Mononuclear cell (primary cell): ENCODE data around the gene EPHA8. TPM values are rescaled to one million over a fixed set of nuclear protein-coding genes. Genes with fewer than 3 reads are reported as not detected.

Source experiments
- H3K27me3 ChIP-seq: 2 replicates; pipeline ENCODE4 v1.6.0; 2011; ENCODE audit warnings: low read length, control low read depth; ENCODE audit not compliant: insufficient read depth
- H3K4me1 ChIP-seq: 2 replicates; pipeline ENCODE4 v1.5.1; 2011; ENCODE audit warnings: mild to moderate bottlenecking, low read length, control low read depth; ENCODE audit not compliant: insufficient read depth
- H3K4me3 ChIP-seq: 2 replicates; pipeline ENCODE4 v1.5.1; 2011; ENCODE audit warnings: mild to moderate bottlenecking, low read length, moderate library complexity
- H3K9me3 ChIP-seq: 2 replicates; pipeline ENCODE4 v1.5.1; 2011; ENCODE audit warnings: low read depth, mild to moderate bottlenecking, control low read depth, low read length
- total RNA-seq: library from RNA; depleted of rRNA; stranded (reverse); fragments of >200 nt; gene quantifications from one replicate; pipeline ENCODE4 v1.2.3, GENCODE V29; 2012

The EPHA8 gene
- total RNA-seq, 1 donor, result not detected

DNA sequence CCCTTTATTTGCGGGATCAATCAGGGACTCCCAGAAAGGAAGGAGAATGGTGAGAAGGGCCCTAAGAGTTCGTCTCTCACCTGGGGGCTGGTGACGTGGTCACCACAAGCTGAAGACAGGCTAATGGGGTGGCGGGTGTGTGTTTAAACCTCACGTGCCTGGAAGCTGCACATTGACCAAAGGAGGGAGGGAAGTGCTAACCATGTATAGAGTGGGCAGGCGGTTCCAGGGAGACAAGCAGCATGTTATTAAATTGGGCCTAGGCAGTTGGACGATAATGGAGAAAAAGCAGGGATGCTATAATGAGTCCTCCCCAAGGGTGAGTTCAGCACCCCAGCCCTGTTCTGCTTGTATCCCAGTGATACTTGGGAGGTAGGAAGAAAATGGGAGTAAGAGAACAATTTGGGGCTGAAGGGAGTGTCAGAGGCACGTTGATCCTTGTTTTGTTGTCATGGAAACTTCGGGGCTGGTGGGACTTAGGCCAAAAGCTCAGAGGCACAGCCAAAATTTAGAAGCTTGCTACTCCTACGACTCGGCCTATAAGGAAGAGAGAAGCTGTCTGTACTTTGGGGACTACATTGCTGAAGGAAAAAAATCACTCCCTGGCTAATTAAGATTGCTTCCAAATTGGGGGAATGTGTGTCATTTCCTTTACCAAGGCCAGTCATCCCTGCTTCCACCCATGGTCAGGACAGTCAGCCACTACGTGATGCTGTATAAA is 33.2 kb upstream of the EPHA8 start:
- H3K4me1 ChIP-seq, result no peaks in the 10 kb centered on the region
- no peak overlapping the region for H3K4me3 ChIP-seq
- H3K27me3 ChIP-seq, result no peaks in the 10 kb centered on the region

GRCh38 chr1:22530715-22531114 is 32.6 kb upstream of the EPHA8 start:
- no peaks in the 10 kb centered on the region for H3K9me3 ChIP-seq
- H3K27me3 ChIP-seq, result no peaks in the 10 kb centered on the region
- no peak overlapping the region for H3K4me3 ChIP-seq
- H3K4me1 ChIP-seq, result no peaks in the 10 kb centered on the region

More for the DNA sequence above, 33.2 kb upstream of the EPHA8 start:
- H3K9me3 ChIP-seq, result no peaks in the 10 kb centered on the region

DNA sequence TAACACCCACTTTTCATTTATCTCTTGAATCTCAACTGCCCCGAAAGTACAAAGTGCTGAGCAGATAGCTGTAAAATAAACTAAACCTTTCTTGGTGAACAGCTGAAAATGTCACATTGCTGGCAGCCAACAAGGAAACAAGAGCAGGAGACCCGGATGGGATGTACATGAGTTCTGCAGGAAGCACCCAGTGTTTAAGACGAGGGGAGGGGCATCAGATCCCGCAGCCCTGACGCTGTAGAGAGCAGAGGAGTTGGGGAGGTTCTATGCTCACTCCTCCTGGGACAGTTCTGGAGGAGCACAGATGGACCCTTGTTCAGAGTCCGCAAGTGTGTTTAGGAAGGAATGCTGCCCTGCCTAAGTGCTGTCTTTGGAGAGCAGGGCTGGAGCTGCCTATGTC is 32.0 kb upstream of the EPHA8 start:
- Histone ChIP-seq H3K4me3 (no peak overlapping the region), H3K27me3 (no peaks in the 10 kb centered on the region), H3K9me3 (no peaks in the 10 kb centered on the region), H3K4me1 (no peaks in the 10 kb centered on the region)

- Histone ChIP-seq H3K4me3 (no peak overlapping the region), H3K4me1 (no peaks in the 10 kb centered on the region), H3K9me3 (no peaks in the 10 kb centered on the region), H3K27me3 (no peaks in the 10 kb centered on the region)
Measured at GRCh38 chr1:22533244-22533895, 29.9 kb upstream of the EPHA8 start.

- Histone ChIP-seq H3K9me3 (no peaks in the 10 kb centered on the region), H3K27me3 (no peaks in the 10 kb centered on the region), H3K4me3 (no peak overlapping the region)
Measured at GRCh38 chr1:22534951-22535350, 28.3 kb upstream of the EPHA8 start.

DNA sequence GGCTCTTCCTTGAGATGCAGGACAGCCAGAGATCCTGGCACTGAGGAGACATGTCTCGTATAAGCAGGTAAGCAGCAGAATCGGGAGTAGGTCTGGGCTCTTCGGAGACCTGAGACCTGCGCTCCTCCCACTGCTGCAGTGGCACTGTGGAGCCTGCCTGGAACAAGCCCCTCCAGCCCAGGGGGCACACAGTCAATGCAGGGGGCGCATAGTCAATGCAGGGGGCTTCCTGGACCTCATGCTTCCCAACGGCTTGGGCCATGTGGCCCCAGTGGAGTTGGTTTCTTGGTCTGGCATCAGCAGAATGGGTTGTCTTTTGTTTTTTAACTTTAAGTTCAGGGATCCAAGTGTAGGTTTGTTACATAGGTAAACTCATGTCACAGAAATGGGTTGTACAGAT is 27.9 kb upstream of the EPHA8 start:
- H3K4me1 ChIP-seq, result no peaks in the 10 kb centered on the region
- H3K9me3 ChIP-seq, result no peaks in the 10 kb centered on the region
- H3K27me3 ChIP-seq, result no peaks in the 10 kb centered on the region
- H3K4me3 ChIP-seq, result no peak overlapping the region

More at GRCh38 chr1:22534951-22535350, 28.3 kb upstream of the EPHA8 start:
- H3K4me1 ChIP-seq, result no peaks in the 10 kb centered on the region

- Histone ChIP-seq H3K4me3 (no peak overlapping the region), H3K4me1 (no peaks in the 10 kb centered on the region)
Measured at GRCh38 chr1:22536506-22536905, 26.8 kb upstream of the EPHA8 start.

DNA sequence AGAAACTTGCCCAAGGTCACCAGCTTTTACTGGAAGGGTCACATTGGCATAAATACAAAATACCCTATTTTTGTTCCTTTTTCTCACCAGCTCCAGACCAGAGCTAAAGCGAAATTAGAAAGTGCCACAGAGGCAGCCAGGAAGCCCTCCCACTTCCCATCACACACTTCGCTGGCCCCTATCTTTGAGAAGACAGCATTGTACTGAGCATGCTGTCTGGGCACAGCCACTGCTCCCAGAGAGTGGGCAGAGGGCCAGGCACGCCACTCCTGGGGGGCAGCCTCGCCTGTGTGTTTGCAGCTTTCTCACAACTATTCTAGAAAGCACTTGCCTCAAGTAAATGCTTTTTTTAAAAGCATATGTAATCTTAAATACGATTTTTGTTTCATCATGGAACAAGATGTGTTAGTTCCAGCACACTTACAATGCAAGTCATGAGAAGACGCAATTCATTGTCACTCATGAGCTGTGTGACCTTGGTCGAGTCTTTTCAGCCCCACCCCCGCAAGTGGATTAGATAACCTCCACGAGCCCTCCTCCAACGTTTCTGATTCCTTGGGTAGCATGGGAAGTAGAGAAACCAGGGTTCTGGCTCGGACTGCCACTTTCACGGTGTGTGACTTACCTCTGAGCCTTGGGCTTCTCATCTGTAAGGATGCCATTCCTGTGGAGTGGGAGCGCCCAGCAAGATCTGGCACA is 25.7 kb upstream of the EPHA8 start:
- Histone ChIP-seq H3K4me1 (no peaks in the 10 kb centered on the region), H3K27me3 (no peaks in the 10 kb centered on the region), H3K4me3 (no peak overlapping the region), H3K9me3 (no peaks in the 10 kb centered on the region)

More at GRCh38 chr1:22536506-22536905, 26.8 kb upstream of the EPHA8 start:
- no peaks in the 10 kb centered on the region for H3K27me3 ChIP-seq
- no peaks in the 10 kb centered on the region for H3K9me3 ChIP-seq

DNA sequence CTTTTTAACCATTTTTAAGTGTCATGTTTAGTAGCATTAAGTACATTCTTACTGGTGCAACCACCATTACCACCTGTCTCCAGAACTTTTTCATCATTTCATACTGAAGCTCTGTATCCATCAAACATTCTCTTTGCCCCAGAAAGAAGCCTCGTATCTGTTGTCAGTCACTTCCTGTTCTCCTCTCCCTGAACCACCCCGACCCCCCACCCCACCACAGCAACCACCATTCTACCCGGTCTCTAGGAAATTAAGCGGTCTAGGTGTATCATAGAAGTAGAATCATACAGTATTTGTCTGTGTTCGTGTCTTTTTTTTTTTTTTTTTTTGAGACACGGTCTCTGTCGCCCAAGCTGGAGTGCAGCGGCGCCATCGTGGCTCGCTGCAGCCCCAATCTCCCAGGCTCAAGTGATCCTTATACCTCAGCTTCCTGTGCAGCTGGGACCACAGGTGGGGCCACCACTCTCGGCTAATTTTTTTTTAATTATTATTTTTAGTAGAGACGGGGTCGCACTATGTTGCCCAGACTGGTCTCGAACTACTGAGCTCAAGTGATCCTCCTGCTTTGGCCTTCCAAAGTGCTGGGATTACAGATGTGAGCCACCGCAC is 23.7 kb upstream of the EPHA8 start:
- Histone ChIP-seq H3K4me1 (no peaks in the 10 kb centered on the region), H3K4me3 (no peak overlapping the region), H3K9me3 (no peaks in the 10 kb centered on the region), H3K27me3 (no peaks in the 10 kb centered on the region)

- H3K27me3 ChIP-seq, result no peaks in the 10 kb centered on the region
- no peaks in the 10 kb centered on the region for H3K4me1 ChIP-seq
- H3K9me3 ChIP-seq, result no peaks in the 10 kb centered on the region
- no peak overlapping the region for H3K4me3 ChIP-seq
Measured at GRCh38 chr1:22540337-22540736, 23.0 kb upstream of the EPHA8 start.

- no peaks in the 10 kb centered on the region for H3K4me1 ChIP-seq
- H3K9me3 ChIP-seq, result no peaks in the 10 kb centered on the region
- no peak overlapping the region for H3K4me3 ChIP-seq
- no peaks in the 10 kb centered on the region for H3K27me3 ChIP-seq
Measured at GRCh38 chr1:22542886-22543285, 20.4 kb upstream of the EPHA8 start.

- H3K9me3 ChIP-seq, result no peaks in the 10 kb centered on the region
- no peak overlapping the region for H3K4me3 ChIP-seq
- no peaks in the 10 kb centered on the region for H3K27me3 ChIP-seq
- H3K4me1 ChIP-seq, result no peaks in the 10 kb centered on the region
Measured at GRCh38 chr1:22543679-22544078, 19.6 kb upstream of the EPHA8 start.

DNA sequence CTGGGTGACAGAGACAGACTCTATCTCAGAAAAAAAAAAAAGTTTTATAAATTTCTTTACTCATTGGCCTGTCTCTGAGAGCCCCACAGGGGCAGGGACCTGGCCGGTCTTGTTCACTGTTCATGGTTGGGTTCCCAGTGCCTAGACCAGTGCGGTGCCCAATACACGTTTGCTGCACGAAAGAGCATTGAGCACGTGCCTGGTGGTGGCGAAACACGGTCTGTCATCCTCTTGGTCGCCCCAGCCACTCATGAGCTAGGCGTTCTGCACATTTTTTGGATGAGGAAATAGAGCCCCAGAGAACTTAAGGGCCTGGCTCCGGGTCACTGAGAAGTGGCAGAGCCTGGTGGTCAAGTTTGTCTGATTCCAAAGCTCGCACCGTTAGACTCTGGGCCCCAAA is 18.7 kb upstream of the EPHA8 start:
- Histone ChIP-seq H3K4me1 (no peaks in the 10 kb centered on the region), H3K9me3 (no peaks in the 10 kb centered on the region), H3K4me3 (no peak overlapping the region), H3K27me3 (no peaks in the 10 kb centered on the region)

DNA sequence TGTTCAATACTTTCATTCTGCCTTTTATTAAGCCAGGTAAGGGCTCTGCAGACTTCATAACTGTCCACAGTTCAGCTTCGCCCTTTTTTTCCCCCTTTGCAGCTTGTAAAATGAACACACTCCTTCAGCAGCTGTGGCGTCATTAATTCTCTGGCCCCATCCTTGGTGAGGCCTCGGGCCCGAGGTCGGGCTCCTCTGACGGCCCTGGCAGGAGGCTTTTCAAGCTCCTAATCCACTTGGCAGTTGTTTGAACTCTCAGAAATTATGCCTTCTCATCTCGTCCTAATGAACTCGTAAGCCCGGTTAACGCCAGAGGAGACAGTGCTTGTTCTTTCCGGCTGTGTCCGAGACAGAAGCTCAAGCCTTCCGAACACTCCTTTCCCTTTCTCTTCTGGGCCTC is 18.1 kb upstream of the EPHA8 start:
- H3K9me3 ChIP-seq, result no peaks in the 10 kb centered on the region
- no peaks in the 10 kb centered on the region for H3K4me1 ChIP-seq
- H3K27me3 ChIP-seq, result no peaks in the 10 kb centered on the region
- H3K4me3 ChIP-seq, result no peak overlapping the region

DNA sequence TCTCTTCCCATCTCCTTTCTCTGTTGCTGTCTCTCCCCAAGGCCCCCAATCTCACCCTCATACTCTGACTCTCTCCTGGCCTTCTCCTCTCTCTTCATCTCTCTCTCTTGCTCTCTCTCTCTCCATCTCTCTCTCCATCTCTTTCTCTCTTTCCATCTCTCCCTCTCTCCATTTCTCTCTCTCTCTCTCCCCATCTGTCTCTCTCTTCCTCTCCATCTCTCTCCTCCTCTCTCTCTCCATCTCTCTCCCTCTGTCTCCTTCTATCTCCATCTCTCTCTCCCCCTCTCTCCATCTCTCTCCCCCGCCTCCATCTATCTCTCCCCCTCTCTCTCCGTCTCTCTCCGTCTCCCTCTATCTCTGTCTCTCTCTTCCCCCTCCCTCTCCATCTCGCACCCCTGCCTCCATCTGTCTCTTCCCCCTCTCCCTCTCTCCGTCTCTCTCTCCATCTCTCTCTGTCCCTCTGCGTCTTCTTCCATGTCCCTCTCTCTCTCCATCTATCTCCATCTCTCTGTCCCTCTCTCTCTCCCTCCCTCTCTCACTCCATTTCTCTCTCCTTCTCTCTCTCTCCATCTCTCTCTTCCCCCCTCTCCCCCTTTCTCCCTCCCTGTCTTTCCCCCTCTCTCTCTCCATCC is 16.0 kb upstream of the EPHA8 start:
- Histone ChIP-seq H3K27me3 (no peaks in the 10 kb centered on the region), H3K4me1 (no peaks in the 10 kb centered on the region), H3K9me3 (no peaks in the 10 kb centered on the region), H3K4me3 (no peak overlapping the region)
